Liver (tissue), 3 donors: ENCODE data around the gene OSCP1.

Experiments
- ATF3 ChIP-seq: IDR thresholded peaks from 2 replicates; pipeline ENCODE4 v1.6.1; 2016; ENCODE audit warnings: antibody characterized with exemption
- CTCF ChIP-seq: fragments of 150-350 bp; IDR thresholded peaks from 2 replicates; pipeline ENCODE4 v1.5.1; 2017; ENCODE audit warnings: improper control_type of control experiment, low read depth, low read length; ENCODE audit not compliant: missing input control
- EGR1 ChIP-seq, 2 donors: IDR thresholded peaks; 2 replicates each; pipeline ENCODE4 v1.6.1; 2016 to 2018; ENCODE audit warnings: antibody characterized with exemption in 2 of 2, low read depth in 2 of 2
- FOXA1 ChIP-seq: IDR thresholded peaks from 2 replicates; pipeline ENCODE4 v1.6.1; 2016; ENCODE audit warnings: antibody characterized with exemption
- JUND ChIP-seq, 2 donors: IDR thresholded peaks; 2 replicates each; pipeline ENCODE4 v1.6.1; 2016; ENCODE audit warnings: antibody characterized with exemption in 2 of 2
- NR2F2 ChIP-seq: IDR thresholded peaks from 2 replicates; pipeline ENCODE4 v1.6.1; 2016; ENCODE audit warnings: antibody characterized with exemption
- RAD21 ChIP-seq, 2 donors: IDR thresholded peaks; 2 replicates each; pipeline ENCODE4 v1.6.1; 2016; ENCODE audit warnings: antibody characterized with exemption in 2 of 2, mild to moderate bottlenecking in 2 of 2
- RXRA ChIP-seq, 2 donors: IDR thresholded peaks; 2 replicates each; pipeline ENCODE4 v1.6.1; 2017 to 2018; ENCODE audit warnings: antibody characterized with exemption in 2 of 2, mild to moderate bottlenecking in 1 of 2
- YY1 ChIP-seq: IDR thresholded peaks from 2 replicates; pipeline ENCODE4 v1.6.1; 2016; ENCODE audit warnings: antibody characterized with exemption, mild to moderate bottlenecking
- TF ChIP-seq, protein P1 (sequence below): IDR thresholded peaks from 2 replicates; pipeline ENCODE4 v1.6.1; 2016; ENCODE audit warnings: antibody characterized with exemption
- TF ChIP-seq, protein P2 (sequence below): IDR thresholded peaks from 2 replicates; pipeline ENCODE4 v1.6.1; 2016; ENCODE audit warnings: antibody characterized with exemption
- TF ChIP-seq, protein P3 (sequence below): IDR thresholded peaks from 2 replicates; pipeline ENCODE4 v1.6.1; 2016; ENCODE audit warnings: antibody characterized with exemption, mild to moderate bottlenecking
- donor health status: healthy.
- donor health status: healthy.

- no peak for TF ChIP-seq RXRA (IDR thresholded peaks at IDR 0.05)
- TF ChIP-seq CTCF: no peak
- no peak for TF ChIP-seq YY1
- TF ChIP-seq EGR1 (IDR thresholded peaks at IDR 0.05; ENCODE audit: low read depth in 2 of 2): no peak
- TF ChIP-seq, protein P1, sequence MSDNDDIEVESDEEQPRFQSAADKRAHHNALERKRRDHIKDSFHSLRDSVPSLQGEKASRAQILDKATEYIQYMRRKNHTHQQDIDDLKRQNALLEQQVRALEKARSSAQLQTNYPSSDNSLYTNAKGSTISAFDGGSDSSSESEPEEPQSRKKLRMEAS: no peak
- no peak for TF ChIP-seq FOXA1
- TF ChIP-seq ATF3: no peak
- TF ChIP-seq, protein P2, sequence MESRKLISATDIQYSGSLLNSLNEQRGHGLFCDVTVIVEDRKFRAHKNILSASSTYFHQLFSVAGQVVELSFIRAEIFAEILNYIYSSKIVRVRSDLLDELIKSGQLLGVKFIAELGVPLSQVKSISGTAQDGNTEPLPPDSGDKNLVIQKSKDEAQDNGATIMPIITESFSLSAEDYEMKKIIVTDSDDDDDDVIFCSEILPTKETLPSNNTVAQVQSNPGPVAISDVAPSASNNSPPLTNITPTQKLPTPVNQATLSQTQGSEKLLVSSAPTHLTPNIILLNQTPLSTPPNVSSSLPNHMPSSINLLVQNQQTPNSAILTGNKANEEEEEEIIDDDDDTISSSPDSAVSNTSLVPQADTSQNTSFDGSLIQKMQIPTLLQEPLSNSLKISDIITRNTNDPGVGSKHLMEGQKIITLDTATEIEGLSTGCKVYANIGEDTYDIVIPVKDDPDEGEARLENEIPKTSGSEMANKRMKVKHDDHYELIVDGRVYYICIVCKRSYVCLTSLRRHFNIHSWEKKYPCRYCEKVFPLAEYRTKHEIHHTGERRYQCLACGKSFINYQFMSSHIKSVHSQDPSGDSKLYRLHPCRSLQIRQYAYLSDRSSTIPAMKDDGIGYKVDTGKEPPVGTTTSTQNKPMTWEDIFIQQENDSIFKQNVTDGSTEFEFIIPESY: no peak
- no peak for TF ChIP-seq JUND (IDR thresholded peaks at IDR 0.05)
- TF ChIP-seq, protein P3, sequence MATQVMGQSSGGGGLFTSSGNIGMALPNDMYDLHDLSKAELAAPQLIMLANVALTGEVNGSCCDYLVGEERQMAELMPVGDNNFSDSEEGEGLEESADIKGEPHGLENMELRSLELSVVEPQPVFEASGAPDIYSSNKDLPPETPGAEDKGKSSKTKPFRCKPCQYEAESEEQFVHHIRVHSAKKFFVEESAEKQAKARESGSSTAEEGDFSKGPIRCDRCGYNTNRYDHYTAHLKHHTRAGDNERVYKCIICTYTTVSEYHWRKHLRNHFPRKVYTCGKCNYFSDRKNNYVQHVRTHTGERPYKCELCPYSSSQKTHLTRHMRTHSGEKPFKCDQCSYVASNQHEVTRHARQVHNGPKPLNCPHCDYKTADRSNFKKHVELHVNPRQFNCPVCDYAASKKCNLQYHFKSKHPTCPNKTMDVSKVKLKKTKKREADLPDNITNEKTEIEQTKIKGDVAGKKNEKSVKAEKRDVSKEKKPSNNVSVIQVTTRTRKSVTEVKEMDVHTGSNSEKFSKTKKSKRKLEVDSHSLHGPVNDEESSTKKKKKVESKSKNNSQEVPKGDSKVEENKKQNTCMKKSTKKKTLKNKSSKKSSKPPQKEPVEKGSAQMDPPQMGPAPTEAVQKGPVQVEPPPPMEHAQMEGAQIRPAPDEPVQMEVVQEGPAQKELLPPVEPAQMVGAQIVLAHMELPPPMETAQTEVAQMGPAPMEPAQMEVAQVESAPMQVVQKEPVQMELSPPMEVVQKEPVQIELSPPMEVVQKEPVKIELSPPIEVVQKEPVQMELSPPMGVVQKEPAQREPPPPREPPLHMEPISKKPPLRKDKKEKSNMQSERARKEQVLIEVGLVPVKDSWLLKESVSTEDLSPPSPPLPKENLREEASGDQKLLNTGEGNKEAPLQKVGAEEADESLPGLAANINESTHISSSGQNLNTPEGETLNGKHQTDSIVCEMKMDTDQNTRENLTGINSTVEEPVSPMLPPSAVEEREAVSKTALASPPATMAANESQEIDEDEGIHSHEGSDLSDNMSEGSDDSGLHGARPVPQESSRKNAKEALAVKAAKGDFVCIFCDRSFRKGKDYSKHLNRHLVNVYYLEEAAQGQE: no peak
- TF ChIP-seq RAD21 (IDR thresholded peaks at IDR 0.05): no peak
- no peak for TF ChIP-seq NR2F2
These were observed 32.6 kb upstream of the OSCP1 start, which contains the start of gene CSF3R for GRCh38 chr1:36482724-36483388.
